ENCODE data around the gene TRAF3IP3. TPM values are rescaled to one million over a fixed set of nuclear protein-coding genes. Genes with fewer than 3 reads are reported as not detected.

TRAF3IP3 gene
- total RNA-seq, 3 donors from 2014 or later, result 4.7 to 7.7 (median 6.4) TPM

- no peaks in the 10 kb centered on the region for H3K4me1 ChIP-seq (ENCODE audit: low read depth)
- intact Hi-C loops (cut with DNase I, micrococcal nuclease), result no loop called here
- no peak overlapping the region for H3K4me3 ChIP-seq
- no peak for DNase-seq
- no peak for TF ChIP-seq CTCF (IDR thresholded peaks at IDR 0.05)
- no peaks in the 10 kb centered on the region for H3K9me3 ChIP-seq
- no peak for ATAC-seq
- no peaks in the 10 kb centered on the region for H3K36me3 ChIP-seq (ENCODE audit: low read depth)
Observed at GRCh38 chr1:209728466-209728865, 27.4 kb upstream of the TRAF3IP3 start.

- H3K4me1 ChIP-seq (ENCODE audit: low read depth), result no peaks in the 10 kb centered on the region
- ATAC-seq (no peak), DNase-seq (no peak)
- no peaks in the 10 kb centered on the region for H3K36me3 ChIP-seq (ENCODE audit: low read depth)
- H3K4me3 ChIP-seq, result no peak overlapping the region
- no peaks in the 10 kb centered on the region for H3K9me3 ChIP-seq
- intact Hi-C loops (cut with DNase I, micrococcal nuclease), result no loop called here
- TF ChIP-seq CTCF (IDR thresholded peaks at IDR 0.05), result no peak
Observed at GRCh38 chr1:209729436-209729835, 26.4 kb upstream of the TRAF3IP3 start.

GRCh38 chr1:209732725-209733124, 23.1 kb upstream of the TRAF3IP3 start:
- intact Hi-C loops (cut with DNase I, micrococcal nuclease), result no loop called here
- Histone ChIP-seq H3K36me3 (ENCODE audit: low read depth) (no peaks in the 10 kb centered on the region), H3K4me1 (ENCODE audit: low read depth) (no peaks in the 10 kb centered on the region), H3K4me3 (no peak overlapping the region), H3K9me3 (no peaks in the 10 kb centered on the region)
- no peak for TF ChIP-seq CTCF (IDR thresholded peaks at IDR 0.05)
- DNase-seq (no peak), ATAC-seq (no peak)

GRCh38 chr1:209733409-209734192, 22.3 kb upstream of the TRAF3IP3 start:
- Histone ChIP-seq H3K36me3 (ENCODE audit: low read depth) (no peaks in the 10 kb centered on the region), H3K4me3 (no peak overlapping the region), H3K9me3 (no peaks in the 10 kb centered on the region), H3K4me1 (ENCODE audit: low read depth) (no peaks in the 10 kb centered on the region)
- intact Hi-C loops (cut with DNase I, micrococcal nuclease), result no loop called here
- no peak for DNase-seq
- TF ChIP-seq CTCF (IDR thresholded peaks at IDR 0.05), result no peak
- peak; percentile 35 for ATAC-seq

- Histone ChIP-seq H3K36me3 (ENCODE audit: low read depth) (no peaks in the 10 kb centered on the region), H3K4me1 (ENCODE audit: low read depth) (no peaks in the 10 kb centered on the region), H3K9me3 (no peaks in the 10 kb centered on the region), H3K4me3 (no peak overlapping the region)
- intact Hi-C loops (cut with DNase I, micrococcal nuclease), result no loop called here
- DNase-seq (no peak), ATAC-seq (no peak)
- no peak for TF ChIP-seq CTCF (IDR thresholded peaks at IDR 0.05)
Observed at GRCh38 chr1:209736490-209737117, 19.2 kb upstream of the TRAF3IP3 start.

Measured in mucosa of descending colon (tissue), 3 donors.